GM12892 (cell line): Measurements from ENCODE around the gene MPLKIP.

Experiments used
- POLR2A ChIP-seq: IDR thresholded peaks from 2 replicates; pipeline ENCODE4 v1.6.1; 2011; ENCODE audit warnings: low read depth, low read length, control low read depth
- POLR2AphosphoS5 ChIP-seq: IDR thresholded peaks from 2 replicates; pipeline ENCODE4 v1.6.1; 2011; ENCODE audit warnings: low read depth, low read length, control low read depth

DNA sequence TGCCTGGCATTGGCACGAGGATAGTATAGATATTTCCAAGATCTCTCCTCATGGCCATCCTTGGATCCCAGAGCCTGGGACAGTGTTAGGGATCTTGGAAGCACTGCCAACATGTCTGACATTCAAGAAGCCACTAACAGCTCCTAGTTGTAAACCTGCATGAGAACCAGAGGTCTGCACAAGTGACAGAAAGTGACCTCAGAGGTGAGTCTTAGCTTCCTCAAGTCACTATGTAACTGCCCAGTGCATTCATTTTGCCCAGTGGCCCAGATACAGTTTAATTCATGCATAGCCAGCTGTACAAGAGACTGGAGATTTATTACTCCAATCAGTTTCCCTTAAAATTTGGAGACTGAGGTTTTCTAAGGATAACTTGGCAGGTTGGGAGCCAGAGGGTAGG, 17.1 kb upstream of the MPLKIP start:
- TF ChIP-seq POLR2A: no peak
- no peak for TF ChIP-seq POLR2AphosphoS5
